Gastroesophageal sphincter (tissue), 4 donors: ENCODE measurements around the gene C10orf90. TPM values are rescaled to one million over a fixed set of nuclear protein-coding genes. Genes with fewer than 3 reads are reported as not detected.

ENCODE experiments used
- ATAC-seq: fragments of 150-250 bp; one replicate; pipeline ENCODE4 v1.9.1; 2016; ENCODE audit warnings: mild to moderate bottlenecking, moderate library complexity
- H3K27ac ChIP-seq, 4 donors: fragments of 200-600 bp; sonication (generic) in 3 of 4; 1 replicate in 3 of 4; 2 replicates in 1 of 4; pipeline ENCODE4 v1.5.1; 2016 to 2019
- H3K27me3 ChIP-seq: fragments of 200-600 bp; sonication (generic); one replicate; pipeline ENCODE4 v1.5.1; 2019
- H3K36me3 ChIP-seq, 2 donors: fragments of 200-600 bp; sonication (generic); one replicate each; pipeline ENCODE4 v1.5.1; 2019; ENCODE audit warnings: control low read depth in 1 of 2
- H3K4me1 ChIP-seq, 3 donors: fragments of 200-600 bp; sonication (generic); 1 replicate in 2 of 3; 2 replicates in 1 of 3; pipeline ENCODE4 v1.5.1; 2016 to 2019; ENCODE audit warnings: control low read depth in 2 of 3
- H3K4me3 ChIP-seq, 2 donors: fragments of 200-600 bp; sonication (generic); one replicate each; pipeline ENCODE4 v1.5.1; 2019; ENCODE audit warnings: mild to moderate bottlenecking in 1 of 2, moderate library complexity in 1 of 2
- H3K9me3 ChIP-seq, 3 donors: fragments of 200-600 bp; sonication (generic); one replicate each; pipeline ENCODE4 v1.5.1; 2017 to 2019; ENCODE audit warnings: control low read depth in 2 of 3
- EP300 ChIP-seq: sonication (generic); formaldehyde crosslinking; IDR thresholded peaks from one replicate; pipeline ENCODE4 v1.6.1; 2017; ENCODE audit warnings: antibody characterized with exemption, mild to moderate bottlenecking
- POLR2A ChIP-seq, 2 donors: fragments of 450-650 bp; IDR thresholded peaks; one replicate each; pipeline ENCODE4 v1.6.1; 2017; ENCODE audit warnings: antibody characterized with exemption in 2 of 2, mild to moderate bottlenecking in 2 of 2, moderate library complexity in 1 of 2
- POLR2AphosphoS5 ChIP-seq: sonication (generic); formaldehyde crosslinking; IDR thresholded peaks from one replicate; pipeline ENCODE4 v1.6.1; 2017; ENCODE audit warnings: antibody characterized with exemption
- WGBS, 2 donors: methylation state at CpG; one replicate each; pipeline ENCODE4 v1.1.5; 2018; ENCODE audit warnings: low coverage in 1 of 2; 5-methylcytosine and 5-hydroxymethylcytosine counted together
- total RNA-seq, 4 donors: library from RNA; depleted of rRNA; stranded (reverse); fragments of >200 nt; gene quantifications; one replicate each; pipeline ENCODE4 v1.1.0, GENCODE V29; 2016
- TF ChIP-seq, protein P1 (sequence below), 4 experiments: fragments of 200-600 bp in 2 of 4; fragments of 450-650 bp in 2 of 4; sonication (generic) in 1 of 4; IDR thresholded peaks; one replicate each; pipeline ENCODE4 v1.5.1; 2017 to 2019; ENCODE audit warnings: antibody characterized with exemption in 4 of 4, mild to moderate bottlenecking in 2 of 4, moderate library complexity in 2 of 4

The C10orf90 gene
- total RNA-seq, 4 donors from 2014 or later, result not detected

DNA sequence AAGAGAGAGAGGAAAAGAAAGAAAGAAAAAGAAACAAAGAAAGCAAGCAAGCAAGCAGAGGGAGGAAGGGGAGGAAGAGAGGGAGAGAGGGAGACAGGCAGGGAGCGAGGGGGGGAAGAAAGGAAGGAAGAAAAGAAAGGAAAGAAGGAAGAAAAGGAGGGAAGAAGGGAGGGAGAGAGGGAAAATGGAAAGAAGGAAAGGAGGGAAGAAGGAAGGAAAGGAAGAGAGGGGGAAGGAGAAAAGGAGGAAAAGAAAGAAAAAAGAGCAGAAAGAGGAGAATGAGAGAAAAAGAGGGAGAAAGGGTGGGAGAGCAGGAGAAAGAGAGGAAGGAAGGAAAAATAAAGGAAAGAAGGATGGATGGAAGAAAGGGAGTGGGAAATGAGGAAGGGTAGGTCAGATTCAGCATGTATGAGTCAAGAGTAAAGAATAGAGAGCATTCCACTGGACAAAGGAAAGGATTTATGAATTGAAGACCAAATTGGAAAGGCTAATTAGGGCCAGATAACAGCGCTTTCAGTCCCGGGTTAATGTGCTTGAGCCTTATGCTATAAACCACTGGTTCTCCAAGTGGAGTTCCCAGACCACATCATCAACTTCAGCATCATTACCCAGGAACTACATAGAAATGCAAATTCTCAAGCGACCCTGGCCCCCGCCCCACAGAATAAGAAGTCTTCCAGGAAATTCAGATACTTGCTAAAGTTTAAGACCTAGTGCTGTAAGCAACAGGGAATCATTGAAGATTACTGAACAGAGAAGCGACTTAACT, 85.1 kb downstream of the C10orf90 start:
- Histone ChIP-seq H3K4me1 (no peaks in the 10 kb centered on the region), H3K27me3 (peaks cover 21% of the 10 kb centered on the region), H3K9me3 (no peaks in the 10 kb centered on the region), H3K36me3 (no peaks in the 10 kb centered on the region), H3K27ac (no peak overlapping the region), H3K4me3 (no peak overlapping the region)
- no peak for ATAC-seq
- 81 to 90% methylated on average over 3 to 6 of the region's 6 CpGs for WGBS, 2 donors
- TF ChIP-seq POLR2AphosphoS5 (no peak), EP300 (no peak)
- TF ChIP-seq, protein P1, sequence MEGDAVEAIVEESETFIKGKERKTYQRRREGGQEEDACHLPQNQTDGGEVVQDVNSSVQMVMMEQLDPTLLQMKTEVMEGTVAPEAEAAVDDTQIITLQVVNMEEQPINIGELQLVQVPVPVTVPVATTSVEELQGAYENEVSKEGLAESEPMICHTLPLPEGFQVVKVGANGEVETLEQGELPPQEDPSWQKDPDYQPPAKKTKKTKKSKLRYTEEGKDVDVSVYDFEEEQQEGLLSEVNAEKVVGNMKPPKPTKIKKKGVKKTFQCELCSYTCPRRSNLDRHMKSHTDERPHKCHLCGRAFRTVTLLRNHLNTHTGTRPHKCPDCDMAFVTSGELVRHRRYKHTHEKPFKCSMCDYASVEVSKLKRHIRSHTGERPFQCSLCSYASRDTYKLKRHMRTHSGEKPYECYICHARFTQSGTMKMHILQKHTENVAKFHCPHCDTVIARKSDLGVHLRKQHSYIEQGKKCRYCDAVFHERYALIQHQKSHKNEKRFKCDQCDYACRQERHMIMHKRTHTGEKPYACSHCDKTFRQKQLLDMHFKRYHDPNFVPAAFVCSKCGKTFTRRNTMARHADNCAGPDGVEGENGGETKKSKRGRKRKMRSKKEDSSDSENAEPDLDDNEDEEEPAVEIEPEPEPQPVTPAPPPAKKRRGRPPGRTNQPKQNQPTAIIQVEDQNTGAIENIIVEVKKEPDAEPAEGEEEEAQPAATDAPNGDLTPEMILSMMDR (IDR thresholded peaks at IDR 0.05), result no peak

DNA sequence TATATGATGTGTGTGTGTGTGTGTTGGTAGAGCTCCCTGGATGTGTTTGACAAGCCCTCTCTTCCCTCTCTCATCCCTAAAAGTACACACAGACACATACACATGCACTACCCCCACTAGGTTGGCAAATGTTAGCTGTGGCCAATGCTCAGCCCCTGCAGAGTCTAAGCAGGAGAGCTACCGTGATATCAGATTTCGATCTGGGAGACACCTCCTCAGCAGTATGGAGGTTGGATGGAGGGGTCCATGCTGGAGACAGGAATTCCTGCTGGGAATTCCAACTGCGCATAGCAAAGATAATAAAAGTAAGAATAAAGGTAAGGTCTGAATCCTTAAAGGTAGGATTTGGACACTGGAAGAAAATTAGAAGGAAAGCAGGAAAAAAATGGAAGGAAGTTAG, 85.7 kb downstream of the C10orf90 start:
- H3K4me1 ChIP-seq, result no peaks in the 10 kb centered on the region
- TF ChIP-seq EP300 (no peak), POLR2A (IDR thresholded peaks at IDR 0.05) (no peak)
- no peak overlapping the region for H3K27ac ChIP-seq
- no peak overlapping the region for H3K4me3 ChIP-seq
- no peaks in the 10 kb centered on the region for H3K9me3 ChIP-seq
- 64 to 68% methylated on average over 2 to 3 of the region's 3 CpGs for WGBS, 2 donors
- H3K36me3 ChIP-seq, result no peaks in the 10 kb centered on the region
- H3K27me3 ChIP-seq, result peaks cover 21% of the 10 kb centered on the region
- no peak for ATAC-seq

DNA sequence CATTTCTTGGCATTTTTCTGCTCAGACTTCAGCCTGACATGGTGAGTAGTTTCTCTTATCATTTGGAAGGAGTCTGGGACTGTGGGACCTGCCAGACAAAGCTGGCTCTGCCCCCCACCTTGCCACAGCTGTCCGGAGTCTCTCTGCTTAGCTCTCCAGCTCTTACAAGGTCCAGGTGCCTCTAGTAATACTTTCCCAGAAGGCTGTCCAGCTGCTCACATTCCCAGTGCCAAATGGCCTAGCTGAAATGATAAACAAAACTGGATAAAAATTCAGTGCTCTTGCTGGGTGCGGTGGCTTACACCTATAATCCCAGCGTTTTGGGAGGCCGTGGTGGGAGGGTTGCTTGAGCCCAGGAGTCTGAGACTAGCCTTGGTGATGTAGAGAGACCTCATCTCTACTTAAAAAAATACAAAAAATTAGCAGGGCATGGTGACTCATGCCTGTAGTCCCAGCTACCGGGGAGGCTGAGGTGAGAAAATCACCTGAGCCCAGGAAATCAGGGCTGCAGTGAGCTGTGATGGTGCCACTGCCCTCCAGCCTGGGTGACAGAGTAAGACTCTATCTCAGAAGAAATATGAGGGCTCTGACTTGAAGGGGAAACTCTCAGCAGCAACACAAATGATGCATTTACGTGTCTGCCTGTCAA, 86.8 kb downstream of the C10orf90 start:
- no peak overlapping the region for H3K27ac ChIP-seq
- no peaks in the 10 kb centered on the region for H3K36me3 ChIP-seq
- H3K4me1 ChIP-seq, result no peaks in the 10 kb centered on the region
- peaks cover 21% of the 10 kb centered on the region for H3K27me3 ChIP-seq
- WGBS, 2 donors, result 36 to 45% methylated on average over 2 to 3 of the region's 6 CpGs
- H3K4me3 ChIP-seq, result no peak overlapping the region
- no peak for ATAC-seq
- TF ChIP-seq EP300 (no peak), POLR2AphosphoS5 (no peak), POLR2A (IDR thresholded peaks at IDR 0.05) (no peak)
- TF ChIP-seq, protein P1 (IDR thresholded peaks at IDR 0.05), result no peak
- H3K9me3 ChIP-seq, result no peaks in the 10 kb centered on the region

DNA sequence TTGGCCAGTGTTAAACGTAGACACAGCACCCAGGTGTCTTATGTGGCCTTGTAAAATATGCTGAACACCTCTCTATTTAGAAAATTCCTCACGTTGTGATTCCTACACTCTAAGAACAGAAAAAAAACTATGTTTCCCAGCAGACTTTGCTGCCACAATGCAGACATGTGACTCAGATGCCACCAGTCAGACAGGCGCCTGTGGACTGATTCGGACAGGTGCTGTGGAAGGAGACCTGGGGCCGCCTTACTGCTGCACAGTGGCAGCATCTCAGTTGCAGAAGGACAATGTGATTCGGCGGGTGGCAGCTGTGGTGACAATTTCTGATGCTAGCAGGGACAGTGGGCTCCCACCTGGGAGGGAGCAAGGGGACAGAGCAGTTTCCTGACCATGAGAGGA, 88.8 kb downstream of the C10orf90 start:
- Histone ChIP-seq H3K4me1 (no peaks in the 10 kb centered on the region), H3K36me3 (no peaks in the 10 kb centered on the region), H3K27me3 (peaks cover 17% of the 10 kb centered on the region), H3K27ac (no peak overlapping the region), H3K4me3 (no peak overlapping the region), H3K9me3 (peaks cover 0 to 10% (median 0%) of the 10 kb centered on the region in 3 donors)
- no peak for ATAC-seq
- 100% methylated on average over 1 of the region's 7 CpGs; no CpG with 5 or more reads in 1 of the 2 donors for WGBS, 2 donors
- no peak for TF ChIP-seq POLR2AphosphoS5

DNA sequence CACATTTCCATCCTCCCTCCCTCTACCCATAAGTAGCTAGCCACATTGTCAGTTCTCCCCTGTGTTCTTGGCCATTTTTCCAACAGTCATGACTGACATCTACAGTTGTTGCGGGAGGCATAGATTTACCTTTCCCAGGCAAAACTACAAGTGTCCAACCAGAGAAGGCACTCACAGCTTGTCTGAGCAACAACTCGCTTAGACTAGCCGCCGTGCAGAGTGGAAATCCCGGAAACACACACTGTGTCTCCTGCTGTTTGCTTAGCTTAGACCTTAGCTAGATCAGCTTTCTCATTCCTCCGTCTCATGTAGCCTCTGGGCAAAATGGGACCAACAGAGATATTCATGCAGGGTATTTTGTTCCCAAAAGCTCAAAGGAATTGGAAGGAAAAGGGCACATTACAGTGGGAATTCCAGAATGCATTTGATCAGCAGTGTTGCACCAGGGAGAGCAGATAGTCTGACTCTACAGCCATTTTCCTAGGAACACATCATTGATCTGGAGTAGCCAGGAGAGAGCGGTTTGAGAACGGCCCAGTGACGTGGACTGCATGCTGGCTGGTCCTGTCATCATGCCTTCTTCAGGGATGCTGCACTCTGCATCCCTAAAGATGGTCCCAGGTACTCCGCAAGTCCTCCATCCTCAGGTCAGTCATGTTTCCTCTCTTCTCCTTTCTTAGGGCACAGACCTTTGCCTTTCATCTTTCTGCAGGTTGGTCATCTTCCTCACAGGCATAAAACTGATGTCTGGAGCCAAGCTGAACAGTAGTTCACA, 89.4 kb downstream of the C10orf90 start:
- TF ChIP-seq, protein P1 (IDR thresholded peaks at IDR 0.05), result no peak
- TF ChIP-seq POLR2AphosphoS5 (no peak), EP300 (no peak), POLR2A (IDR thresholded peaks at IDR 0.05) (no peak)
- H3K36me3 ChIP-seq, result no peaks in the 10 kb centered on the region
- H3K9me3 ChIP-seq, result peaks cover 0 to 10% (median 0%) of the 10 kb centered on the region in 3 donors
- ATAC-seq, result no peak
- H3K27ac ChIP-seq, result no peak overlapping the region
- H3K4me3 ChIP-seq, result no peak overlapping the region
- H3K4me1 ChIP-seq, result no peaks in the 10 kb centered on the region
- peaks cover 13% of the 10 kb centered on the region for H3K27me3 ChIP-seq
- WGBS, 2 donors, result 81 to 85% methylated on average over 4 of the region's 10 CpGs
